Activated T-cell treated with anti-CD3 and anti-CD28 coated beads for 4 hours (primary cell): Measurements from ENCODE around the gene BEGAIN.

Source experiments
- DNase-seq: peaks from one replicate; pipeline ENCODE4 v3.0.0-alpha.2; 2020

BEGAIN gene

DNA sequence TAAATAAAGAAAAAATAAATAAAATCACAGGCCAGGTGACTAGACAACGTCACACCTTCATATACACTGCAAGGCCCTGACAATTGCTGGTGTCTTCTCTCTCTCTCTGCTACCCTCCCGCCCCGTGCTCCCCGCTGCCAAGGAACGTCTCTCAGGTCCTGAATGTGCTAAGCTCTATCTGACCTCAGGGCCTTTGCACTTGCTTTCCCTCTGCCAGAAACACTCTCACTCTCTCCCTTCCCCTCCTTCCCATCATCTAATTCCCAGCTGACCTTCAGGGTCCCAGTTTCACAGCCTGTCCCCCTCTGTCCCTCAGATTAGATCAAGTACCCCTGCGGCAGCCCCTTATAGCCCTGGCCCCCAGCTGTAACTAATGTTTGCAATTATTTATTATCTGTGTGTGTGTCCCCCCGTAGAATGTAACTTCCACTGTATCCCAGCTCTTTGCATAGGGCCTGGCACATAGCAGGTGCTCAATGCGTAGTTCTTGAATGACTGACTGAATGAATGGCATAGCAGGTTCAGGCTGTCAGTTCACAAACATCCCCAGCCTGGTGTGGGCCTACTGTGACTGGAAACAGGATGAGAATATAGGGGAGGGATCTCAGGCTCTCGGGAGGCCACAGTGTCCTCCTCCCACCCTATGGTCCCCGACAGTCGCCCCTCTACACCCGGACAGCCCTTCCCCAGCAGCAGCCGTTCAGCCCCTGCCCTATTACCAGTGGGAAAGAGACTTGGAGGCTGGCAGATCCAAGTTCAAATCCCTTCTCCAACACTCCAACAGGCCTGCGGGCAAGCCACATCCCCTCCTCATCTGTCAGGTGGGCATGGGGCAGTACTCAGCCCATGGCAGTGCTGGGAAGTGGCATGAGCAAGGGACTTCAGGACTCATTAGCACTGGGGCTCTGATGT, 6.6 kb downstream of the BEGAIN start:
- no peak for DNase-seq

DNA sequence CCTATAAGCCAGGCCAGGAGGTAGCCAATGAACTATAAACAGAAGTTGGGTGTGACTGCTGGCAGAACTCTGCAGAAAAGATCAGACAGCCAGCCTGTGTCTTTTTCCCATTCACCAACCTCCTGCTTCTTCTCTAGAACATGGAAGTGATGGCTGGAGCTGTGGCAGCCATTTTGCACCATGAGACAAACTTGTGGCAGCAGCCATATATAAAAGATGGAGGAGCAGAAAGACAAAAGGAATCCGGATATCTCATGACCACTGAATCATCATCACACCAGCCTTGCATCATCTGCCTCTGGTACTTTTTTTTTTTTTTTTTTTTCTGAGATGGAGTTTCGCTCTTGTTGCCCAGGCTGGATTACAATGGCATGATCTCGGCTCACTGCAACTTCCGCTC, 8.7 kb downstream of the BEGAIN start:
- no peak for DNase-seq

DNA sequence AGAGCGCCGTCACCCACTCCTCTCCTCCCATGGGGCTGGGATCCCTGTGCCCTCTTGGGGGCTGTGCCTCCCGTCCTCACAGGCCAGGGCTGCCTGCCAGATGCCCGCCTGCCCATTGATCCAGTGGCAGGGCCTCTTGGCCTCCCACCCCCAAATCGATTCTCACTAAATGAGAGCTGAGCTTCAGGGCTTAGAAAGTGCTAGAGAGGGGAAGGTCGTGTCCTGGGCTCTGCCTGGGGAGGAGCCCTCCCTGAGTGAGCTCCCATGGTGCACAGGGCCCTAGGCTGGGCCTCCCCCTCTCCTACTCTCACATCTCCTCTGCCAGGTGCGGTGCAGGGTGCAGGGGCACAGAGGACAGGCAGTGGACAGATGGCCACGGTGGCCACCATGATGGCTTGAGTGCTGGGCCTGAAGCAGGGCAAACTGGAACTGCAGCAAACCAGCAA, 9.2 kb downstream of the BEGAIN start:
- DNase-seq: no peak

DNA sequence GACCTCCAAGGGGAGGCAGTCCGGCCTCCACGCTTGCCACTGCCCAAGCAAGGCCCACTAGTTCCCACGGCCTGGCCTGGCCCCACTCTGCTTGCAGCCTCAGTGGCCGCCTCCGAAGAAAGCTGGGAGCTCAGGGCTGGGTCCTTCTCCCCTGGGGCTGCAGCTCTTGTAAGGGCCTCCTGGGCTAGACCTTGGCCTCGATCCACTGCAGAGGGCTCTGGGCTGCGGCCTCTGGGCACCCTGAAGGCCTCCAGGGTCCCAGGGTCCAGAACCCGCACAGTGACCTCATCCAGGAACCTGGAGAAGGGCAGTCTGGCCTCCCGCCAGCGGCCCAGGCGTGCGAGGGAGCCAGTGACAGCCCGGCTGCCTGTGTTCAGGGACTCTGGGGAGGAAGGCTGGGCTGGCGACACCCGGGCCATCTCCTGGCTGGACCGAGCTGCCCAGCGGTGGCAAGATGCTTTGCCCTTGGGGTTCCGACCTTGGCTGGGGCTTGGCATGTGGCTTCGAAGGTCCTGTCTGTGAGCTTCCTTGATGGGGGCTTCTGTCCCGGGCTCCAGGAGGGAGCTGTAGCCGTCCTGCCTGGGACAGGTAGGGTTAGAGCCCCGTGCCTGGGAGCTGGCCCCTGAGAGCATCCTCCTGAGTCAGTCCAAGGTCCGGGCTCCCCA, 9.8 kb downstream of the BEGAIN start:
- no peak for DNase-seq

DNA sequence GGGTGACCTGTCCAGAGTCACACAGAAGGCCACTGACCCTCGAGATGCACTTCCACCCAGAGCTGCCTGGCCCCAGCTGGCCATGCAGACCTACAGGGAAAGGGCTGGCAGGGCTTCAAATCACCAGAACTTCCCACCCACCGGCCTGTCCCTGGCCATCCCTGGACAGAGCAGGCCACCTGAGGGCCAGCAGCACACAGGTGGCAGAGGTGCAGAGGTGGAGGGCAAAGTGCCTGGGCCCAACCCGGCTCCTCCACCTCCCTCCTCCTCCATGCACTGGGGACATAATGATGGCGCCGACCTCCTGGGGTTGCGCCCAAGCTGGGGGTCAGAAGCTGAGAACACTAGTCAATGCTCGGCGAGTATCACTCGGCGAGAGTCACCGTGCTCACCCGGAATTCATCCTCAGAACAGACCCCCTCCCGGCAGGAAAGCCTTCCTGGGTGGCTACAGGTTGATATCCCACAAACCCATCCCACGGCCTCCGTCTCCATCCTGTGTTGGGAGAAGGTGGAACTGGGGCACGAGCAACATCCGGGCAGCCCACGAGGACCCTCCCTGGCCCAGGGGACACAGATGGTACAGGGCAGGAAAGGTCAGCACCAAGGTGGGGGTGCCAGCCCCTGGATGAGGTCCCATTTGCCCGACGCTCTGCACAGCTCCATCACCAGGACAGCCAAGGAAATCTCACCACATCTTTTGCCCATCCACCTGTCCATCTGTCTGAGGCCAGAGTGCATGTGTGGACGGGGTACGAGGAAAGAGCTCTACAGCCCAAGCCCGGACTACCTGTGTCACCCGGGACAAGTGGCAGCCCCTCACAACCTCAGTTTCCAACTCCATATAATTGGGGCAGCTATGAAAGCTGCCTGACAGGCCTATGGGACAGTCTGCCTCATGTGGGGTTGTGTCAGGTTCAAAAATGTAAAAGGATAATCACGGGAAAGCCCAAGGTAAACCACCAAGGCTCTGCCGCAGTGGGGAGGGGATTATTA, 10.8 kb downstream of the BEGAIN start:
- DNase-seq: no peak

DNA sequence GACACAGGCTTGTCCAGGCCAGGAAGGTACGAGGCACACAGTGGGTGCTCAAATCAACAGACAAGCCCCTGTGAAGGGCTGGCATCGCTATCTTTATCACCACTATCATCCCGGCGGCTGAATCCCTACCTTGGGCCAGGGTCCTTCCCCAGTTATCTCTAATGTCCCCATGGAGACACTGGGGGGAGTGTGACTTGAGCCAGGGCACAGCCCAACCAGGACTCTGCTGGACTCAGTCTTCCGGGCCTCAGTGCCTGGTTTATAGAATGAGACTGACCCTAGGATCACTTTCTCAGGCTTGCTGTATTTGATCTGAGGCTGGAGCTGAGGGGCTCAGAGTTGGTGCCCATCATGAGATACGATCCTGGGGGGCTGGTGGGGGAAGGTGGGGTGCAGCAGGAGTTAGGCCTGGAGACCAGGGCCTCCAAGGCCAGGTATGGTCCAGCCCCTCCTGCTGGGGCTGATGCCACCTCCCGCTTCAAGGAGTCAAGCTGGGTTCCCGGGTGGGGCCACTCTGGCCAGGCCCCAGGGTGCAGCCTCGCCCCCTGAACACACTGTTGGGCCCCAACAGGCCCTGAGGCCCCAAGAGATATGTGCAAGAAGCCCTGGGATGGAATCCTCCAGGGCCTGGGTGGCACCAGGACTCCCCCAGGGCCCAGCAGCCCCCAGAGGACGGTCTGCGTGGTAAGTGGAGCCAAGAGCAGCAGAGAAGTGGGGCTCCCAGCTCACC, 11.8 kb downstream of the BEGAIN start:
- no peak for DNase-seq

DNA sequence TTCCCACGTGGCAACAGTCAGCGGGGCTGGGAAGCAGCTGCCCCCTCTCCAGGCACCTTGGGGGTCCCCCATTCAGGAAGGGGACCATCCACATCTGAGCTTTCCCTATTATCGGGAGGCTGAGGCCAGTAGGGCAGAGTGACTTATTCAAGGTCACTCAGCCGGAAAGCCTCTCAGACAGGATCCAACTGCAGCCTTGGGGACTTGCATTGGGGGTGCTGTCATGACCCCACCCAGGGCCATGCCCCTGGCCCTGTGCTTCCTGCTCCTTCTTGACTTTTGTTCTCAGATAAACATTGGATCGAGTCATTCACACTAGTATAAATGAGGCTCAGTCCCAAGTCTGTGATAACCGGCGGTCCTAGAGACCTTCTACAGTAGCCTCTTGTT, 12.6 kb downstream of the BEGAIN start:
- DNase-seq: no peak

DNA sequence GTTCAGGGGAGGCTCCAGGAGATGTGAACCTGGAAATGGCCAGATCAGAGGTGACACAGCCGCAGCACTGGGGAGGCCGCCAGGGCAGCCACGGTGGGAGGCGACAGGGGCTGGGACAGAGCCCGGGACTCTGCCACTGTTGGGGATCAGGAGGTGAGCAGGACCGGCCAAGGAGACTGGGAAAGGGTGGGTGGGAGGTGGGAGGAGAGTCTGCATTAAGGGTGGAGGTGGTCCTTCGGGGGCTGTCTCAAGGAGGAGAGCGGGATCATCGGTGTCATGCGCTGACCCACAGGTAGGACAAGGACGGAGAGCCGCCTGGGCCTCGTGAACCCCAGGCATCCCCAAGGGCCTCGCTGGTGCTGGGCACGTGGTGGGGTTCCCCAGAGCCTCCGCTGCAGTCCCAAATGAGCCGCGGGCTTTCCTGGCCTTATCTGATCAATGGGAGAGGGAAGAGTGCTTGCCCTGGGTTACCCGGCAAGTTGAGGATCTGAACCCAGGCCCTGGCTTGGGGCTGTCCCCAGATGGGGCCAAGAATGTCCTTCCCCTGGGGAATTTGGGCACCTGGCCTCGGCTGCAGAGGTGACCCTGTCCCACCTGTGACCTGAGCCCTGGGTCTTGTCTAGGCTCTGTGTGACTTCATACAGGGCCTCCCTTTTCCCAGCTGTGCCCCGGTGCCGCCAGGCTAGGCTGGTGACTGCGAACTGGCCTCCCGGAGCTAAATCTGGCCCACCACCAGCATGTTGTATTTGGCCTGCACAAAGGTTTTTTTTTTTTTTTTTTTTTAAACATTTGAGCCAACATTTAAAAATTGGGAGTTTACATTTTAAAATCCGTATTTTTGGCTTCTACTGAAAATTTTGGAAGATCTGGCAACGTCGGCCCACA, 13.2 kb downstream of the BEGAIN start:
- no peak for DNase-seq

DNA sequence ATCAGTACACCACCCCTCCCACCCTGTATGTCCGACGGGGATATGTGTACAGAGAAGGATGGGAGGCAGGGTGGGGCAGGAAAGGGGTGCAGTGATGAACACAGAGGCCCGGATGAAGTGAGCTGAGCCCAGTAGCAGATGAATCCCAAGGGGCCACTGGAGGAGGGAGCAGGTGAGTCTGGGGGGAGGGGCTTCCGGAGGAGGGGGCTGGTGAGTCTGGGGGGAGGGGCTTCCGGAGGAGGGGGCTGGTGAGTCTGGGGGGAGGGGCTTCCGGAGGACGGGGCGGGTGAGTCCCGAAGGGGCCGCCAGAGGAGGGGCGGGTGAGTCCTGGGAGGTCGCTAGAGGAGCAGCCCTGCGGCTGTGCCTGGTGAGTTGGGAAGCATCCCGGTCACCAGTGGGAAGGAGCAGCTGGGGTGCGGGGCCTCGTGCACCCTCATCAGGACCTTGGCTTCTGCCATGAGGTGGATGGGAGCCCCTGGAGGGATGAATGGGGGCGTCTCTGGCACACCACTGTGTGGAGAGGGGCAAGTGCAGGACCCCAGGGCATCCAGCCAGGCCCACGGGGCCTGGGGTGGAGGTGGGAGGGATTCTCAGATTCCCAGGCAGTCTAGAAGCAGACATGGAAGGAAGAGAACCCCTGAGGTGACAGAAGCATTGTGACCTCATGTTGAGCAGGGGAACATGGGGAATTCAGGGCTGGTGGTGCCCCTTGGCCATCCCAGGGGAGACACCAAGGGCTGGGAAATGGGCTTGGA, 14.0 kb downstream of the BEGAIN start:
- no peak for DNase-seq

DNA sequence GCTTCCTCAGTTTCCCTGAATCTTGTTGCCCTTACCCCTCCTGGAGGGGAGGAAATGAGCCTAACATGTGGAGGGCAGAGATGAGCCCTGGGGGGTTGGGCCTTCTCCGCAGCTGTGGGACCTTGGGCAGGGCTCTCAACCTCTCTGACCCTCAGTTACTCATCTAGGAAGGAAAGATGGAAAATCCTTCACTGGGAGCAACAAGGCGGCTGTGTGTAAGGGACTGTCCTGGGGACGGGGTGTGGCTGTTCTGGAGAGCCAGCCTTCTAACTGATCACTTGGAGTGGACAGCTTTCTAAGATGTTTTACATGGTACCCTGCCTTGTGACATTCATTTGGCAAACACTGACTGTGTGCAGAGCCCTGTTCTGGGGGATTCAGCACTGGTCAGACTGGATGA, 14.7 kb downstream of the BEGAIN start:
- DNase-seq: no peak

DNA sequence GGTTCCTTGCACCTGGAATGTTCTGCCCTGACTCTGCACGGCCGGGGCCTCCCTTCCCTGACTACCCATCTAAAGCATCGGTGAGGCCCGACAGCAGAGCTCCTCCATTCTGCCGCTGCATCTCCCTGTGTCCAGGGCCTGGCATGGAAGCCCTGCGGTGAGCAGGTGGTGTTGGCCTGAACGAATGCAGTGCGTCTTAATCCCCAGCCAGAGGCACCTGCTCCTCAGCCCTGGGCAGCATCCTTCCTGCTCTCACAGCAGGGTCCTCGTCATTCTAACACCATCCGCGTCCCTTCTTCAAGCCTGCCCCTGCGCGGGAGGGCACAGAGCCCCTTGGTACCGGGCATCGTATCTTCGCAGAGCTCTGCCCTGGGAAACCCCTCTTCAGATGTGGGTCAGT, 15.4 kb downstream of the BEGAIN start:
- DNase-seq: no peak

DNA sequence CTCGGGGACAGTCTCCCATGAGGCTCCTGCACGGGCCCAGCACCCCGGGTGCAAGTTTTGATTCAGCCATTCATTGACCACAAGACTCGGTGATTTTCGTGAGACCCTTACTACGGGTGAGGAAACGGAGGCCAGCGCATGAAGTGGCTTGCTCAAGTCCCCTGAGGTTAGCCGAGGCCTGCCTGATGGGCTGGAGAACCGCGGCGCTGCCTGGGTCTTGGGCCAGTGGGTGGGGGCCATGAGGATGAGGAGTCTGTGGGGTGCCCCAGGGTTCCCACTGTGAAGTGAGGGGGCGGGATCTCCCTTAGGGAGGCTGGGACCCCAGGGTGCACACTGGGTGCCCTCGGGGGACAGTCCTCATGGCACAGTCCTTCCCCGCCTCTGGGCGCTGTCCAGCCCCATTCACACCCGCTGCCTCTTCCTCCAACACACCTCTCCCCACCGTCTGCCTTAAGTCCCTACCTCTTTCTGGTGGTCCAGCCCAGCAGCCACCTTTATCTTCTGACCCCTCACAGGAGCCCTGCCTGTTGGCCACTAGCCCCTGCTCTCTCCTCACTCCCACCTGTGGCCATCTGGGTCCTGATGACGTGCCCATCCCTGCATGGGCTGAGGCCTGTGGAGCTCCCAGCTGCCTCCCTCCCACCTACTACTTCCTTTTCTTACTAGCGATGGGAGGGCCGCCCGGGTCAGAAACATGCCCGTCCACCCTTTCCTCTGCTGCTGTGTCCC, 16.3 kb downstream of the BEGAIN start:
- DNase-seq: no peak

DNA sequence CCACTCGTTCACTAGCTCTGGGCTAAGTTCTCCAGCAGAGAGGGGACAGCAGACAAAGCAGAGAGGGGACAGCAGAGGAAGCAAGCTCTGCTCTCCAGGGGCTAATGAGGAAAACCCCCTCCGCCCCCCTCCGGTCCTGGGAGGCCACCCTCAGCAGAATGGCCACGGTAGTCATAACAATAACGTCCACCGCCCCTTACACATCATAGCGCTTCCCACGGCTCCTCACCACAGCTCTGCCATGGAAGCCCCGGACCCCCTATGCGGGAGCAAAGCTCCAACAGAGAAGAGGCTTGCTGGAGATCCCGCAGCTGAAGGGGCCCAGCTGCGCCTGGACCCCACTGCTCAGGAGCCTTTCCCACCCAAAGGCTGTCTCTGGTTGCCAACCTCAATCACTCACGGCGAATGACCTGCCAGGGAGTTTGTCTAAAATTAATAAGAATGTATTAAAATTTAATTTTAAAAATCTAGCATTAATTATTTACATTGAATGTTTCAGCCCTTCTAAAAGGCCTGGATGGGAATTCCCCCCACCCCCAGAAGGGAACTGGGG, 17.4 kb downstream of the BEGAIN start:
- DNase-seq: no peak

DNA sequence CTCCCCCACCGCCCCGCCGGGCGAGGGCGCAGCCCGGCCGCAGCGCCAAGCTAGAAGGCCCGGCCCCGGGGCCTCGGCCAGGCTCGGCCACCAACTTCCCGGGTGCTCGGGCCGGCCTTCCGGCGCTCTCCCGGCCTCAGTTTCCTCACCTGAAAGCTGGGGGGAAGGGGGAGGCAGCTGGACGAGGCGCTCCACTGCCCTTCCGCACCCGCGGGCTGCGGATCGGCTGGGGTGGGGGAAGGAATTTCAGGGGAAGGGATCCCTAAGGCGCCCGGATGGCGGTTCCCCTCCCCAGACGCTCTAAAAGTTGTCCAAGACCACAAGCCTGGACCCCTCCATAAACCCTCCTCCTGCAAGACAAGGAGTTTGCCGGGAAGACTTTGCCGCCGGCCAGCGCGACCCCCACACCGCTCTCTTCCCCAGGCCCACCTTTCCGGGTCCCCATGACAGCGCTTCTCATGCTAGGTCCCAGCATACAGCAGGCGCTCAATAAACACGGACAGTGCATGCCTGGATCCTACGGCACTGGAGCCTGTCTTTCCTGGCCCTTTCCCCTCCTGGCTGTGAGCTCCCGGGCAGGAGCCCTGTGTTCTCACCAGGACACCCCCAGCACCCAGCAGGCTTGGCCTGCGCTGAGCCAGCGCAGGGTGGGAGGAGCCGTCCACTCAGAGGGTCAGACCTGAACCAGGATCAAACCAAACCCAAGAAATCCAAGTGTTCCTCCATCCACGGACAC, 18.1 kb downstream of the BEGAIN start:
- no peak for DNase-seq

DNA sequence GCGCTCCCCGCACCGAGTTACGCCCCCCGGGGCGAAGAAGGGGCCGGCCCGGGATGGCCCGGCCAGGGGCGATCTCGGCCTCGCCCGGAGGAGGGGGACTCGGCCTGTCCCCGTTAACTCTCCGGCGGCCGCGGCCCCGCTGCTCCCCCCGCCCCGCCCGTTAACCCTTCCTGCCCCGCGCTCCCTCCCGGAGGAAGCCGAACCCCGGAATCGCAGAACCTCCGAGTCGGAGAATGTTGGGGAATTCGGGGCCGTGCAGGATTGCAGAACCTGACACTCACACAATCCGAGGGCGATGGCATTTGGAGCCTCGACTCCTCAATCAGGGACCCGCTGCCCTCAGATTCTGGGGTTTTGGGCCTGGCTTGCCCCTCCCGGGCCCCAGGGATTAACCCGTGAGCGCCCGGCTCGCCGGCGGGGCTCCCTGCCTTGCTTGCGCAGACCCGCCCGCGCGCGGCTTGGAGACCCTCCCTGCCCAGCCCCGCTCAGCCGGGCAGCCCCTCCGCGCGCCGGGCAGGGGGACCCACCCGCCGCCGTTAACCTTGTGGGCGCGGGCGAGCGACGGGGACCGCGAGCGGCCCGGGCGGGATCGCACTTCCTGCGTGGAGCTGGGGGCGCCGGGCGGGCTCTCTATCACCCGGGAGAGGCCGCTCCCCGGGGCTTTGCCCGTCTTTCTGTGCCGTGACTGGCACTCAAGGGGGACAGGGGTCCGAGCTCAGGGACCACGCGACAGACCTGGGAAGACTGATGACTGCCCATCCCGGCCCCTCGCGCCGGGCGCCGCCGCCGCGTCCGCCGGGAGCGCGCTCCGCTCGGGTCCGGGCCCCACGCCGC, 18.8 kb downstream of the BEGAIN start:
- DNase-seq: no peak

DNA sequence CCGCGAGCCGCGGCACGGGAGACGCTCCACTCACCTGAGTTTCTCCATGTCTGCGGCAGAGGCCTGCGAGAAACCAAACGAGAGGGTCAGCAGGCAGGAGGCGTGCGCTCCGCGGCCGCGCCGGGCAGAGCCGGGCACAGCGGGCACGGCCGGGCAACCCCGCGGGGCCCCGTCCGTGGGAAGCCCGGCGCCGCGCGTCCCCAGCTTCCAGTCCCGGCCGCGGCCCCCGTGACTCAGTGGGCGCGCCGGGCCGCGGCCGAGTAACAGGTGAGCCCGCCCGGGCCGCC, 19.4 kb downstream of the BEGAIN start:
- no peak for DNase-seq

DNA sequence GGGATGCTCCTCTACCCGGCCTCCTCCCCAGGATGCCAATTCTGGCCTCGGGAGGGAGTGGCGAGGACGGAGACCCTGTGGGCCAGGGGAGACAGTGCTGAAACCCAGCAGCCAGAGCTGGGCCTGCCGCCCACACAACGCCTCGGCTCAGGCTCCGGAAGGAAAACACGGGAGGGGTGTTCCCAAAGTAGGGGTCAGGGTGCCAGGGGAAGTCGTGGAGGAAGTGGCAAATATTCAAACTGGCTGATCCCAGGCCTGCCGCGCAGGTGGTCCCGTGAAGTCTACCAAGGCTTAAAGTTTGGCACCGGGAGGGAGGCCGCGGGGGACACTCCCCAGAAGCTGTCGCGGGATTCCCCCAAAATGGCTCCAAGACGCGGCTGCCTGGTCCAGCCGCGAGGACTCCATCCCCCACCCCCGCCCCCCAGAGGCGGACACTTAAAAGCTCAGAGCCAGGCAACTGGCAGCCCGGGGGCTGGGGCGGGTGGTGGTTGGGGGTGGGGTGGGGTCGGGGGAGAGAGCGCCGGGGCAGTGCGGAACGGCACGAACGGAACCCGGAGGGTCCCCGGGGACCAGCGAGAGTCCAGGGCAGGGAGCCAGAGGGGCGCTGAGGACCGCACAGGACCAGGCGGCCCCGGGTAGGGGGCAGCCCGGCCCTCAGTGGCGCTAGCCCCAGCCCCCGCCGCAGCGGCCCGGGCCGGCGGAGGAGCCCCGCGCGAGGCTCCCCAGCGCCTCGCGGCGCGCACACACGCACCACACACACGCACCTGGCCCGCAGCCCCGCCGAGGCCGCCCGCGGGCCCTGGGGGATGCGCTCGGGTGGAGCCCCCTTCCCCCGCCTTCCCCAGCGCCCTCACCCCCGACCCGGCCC, 20.0 kb downstream of the BEGAIN start:
- DNase-seq: no peak
